Sigmoid colon (tissue), 7 donors: ENCODE results near the gene RADIL. TPM values are rescaled to one million over a fixed set of nuclear protein-coding genes. Genes with fewer than 3 reads are reported as not detected.

Source experiments
- DNase-seq: peaks from one replicate; pipeline ENCODE4 v3.0.0-alpha.2; 2019
- H3K27ac ChIP-seq, 4 donors: fragments of 200-600 bp; sonication (generic); one replicate each; pipeline ENCODE4 v1.5.1; 2016 to 2019; ENCODE audit warnings: mild to moderate bottlenecking in 1 of 4
- H3K27me3 ChIP-seq, 3 donors: fragments of 200-600 bp; sonication (generic); one replicate each; pipeline ENCODE4 v1.5.1; 2019; ENCODE audit warnings: mild to moderate bottlenecking in 1 of 3
- H3K36me3 ChIP-seq, 4 donors: fragments of 200-600 bp; sonication (generic); one replicate each; pipeline ENCODE4 v1.5.1; 2016 to 2019
- H3K4me1 ChIP-seq, 4 donors: fragments of 200-600 bp; sonication (generic); one replicate each; pipeline ENCODE4 v1.5.1; 2017 to 2019
- H3K4me3 ChIP-seq, 4 donors: fragments of 200-600 bp; sonication (generic); one replicate each; pipeline ENCODE4 v1.5.1; 2017 to 2019; ENCODE audit warnings: mild to moderate bottlenecking in 2 of 4, moderate library complexity in 1 of 4
- H3K9me3 ChIP-seq, 4 donors: fragments of 200-600 bp in 3 of 4; sonication (generic) in 3 of 4; one replicate each; pipeline versions ENCODE4 v1.5.1 to v1.6.1; 2013 to 2019
- CTCF ChIP-seq, 4 experiments: fragments of 450-650 bp in 3 of 4; fragments of 200-600 bp in 1 of 4; IDR thresholded peaks; one replicate each; pipeline ENCODE4 v1.5.1; 2016 to 2019; ENCODE audit warnings: antibody characterized with exemption in 4 of 4, mild to moderate bottlenecking in 3 of 4, moderate library complexity in 2 of 4
- EP300 ChIP-seq, 4 donors: sonication (generic); formaldehyde crosslinking; IDR thresholded peaks; one replicate each; pipeline ENCODE4 v1.6.1; 2017; ENCODE audit warnings: antibody characterized with exemption in 4 of 4
- POLR2A ChIP-seq, 2 donors: fragments of 450-650 bp; IDR thresholded peaks; one replicate each; pipeline ENCODE4 v1.6.1; 2016; ENCODE audit warnings: antibody characterized with exemption in 2 of 2, mild to moderate bottlenecking in 2 of 2, moderate library complexity in 2 of 2
- POLR2AphosphoS5 ChIP-seq, 4 donors: sonication (generic); formaldehyde crosslinking; IDR thresholded peaks; one replicate each; pipeline ENCODE4 v1.6.1; 2017; ENCODE audit warnings: antibody characterized with exemption in 4 of 4
- WGBS, 2 donors: extraction: QIAGEN DNeasy Blood & Tissue Kit; methylation state at CpG; one replicate each; pipeline ENCODE4 v1.1.7; 2013; 5-methylcytosine and 5-hydroxymethylcytosine counted together
- intact Hi-C: fragments of 100-400 bp; cut with DNase I; formaldehyde crosslinking; loops from one replicate; pipeline ENCODE4 v1.15.1; 2023
- polyA plus RNA-seq, 3 donors: library from polyadenylated mRNA; stranded (reverse); fragments of 200-250 nt; gene quantifications; one replicate each; pipeline ENCODE4 v1.2.3, GENCODE V29; 2013
- total RNA-seq, 4 donors: library from RNA; depleted of rRNA; stranded (reverse); fragments of >200 nt; gene quantifications; one replicate each; pipeline ENCODE4 v1.1.0, GENCODE V29; 2016
- donor health status: healthy with polysubstance abuse.
- donor health status: Bipolar disorder and iron deficiency.
- donor health status: healthy.

Gene RADIL
- total and polyA plus RNA-seq, 7 donors: 1.2 to 10.8 (median 5.6) TPM

- Histone ChIP-seq H3K4me3 (no peak overlapping the region), H3K27me3 (no peaks in the 10 kb centered on the region), H3K36me3 (peaks cover 28 to 70% (median 55%) of the 10 kb centered on the region in 4 donors), H3K9me3 (no peaks in the 10 kb centered on the region), H3K27ac (no peak overlapping the region), H3K4me1 (peaks cover 0 to 9% (median 6%) of the 10 kb centered on the region in 4 donors)
- intact Hi-C loops: no loop called here
- no peak for DNase-seq
- no peak for TF ChIP-seq POLR2A (IDR thresholded peaks at IDR 0.05)
- 94 to 96% methylated on average over 36 of the region's 36 CpGs for WGBS, 2 donors
These were observed 100.9 kb downstream of the RADIL start for GRCh38 chr7:4782333-4783291.

- H3K27ac ChIP-seq: no peak overlapping the region
- H3K36me3 ChIP-seq: peaks cover 20 to 59% (median 46%) of the 10 kb centered on the region in 4 donors
- peaks cover 0 to 20% (median 16%) of the 10 kb centered on the region in 4 donors for H3K4me1 ChIP-seq
- no peak for DNase-seq
- no peaks in the 10 kb centered on the region for H3K9me3 ChIP-seq
- no peaks in the 10 kb centered on the region for H3K27me3 ChIP-seq
- intact Hi-C loops: no loop called here
- H3K4me3 ChIP-seq: no peak overlapping the region
- TF ChIP-seq CTCF (IDR thresholded peaks at IDR 0.05) (no peak), POLR2AphosphoS5 (IDR thresholded peaks at IDR 0.05) (no peak), EP300 (IDR thresholded peaks at IDR 0.05) (no peak), POLR2A (IDR thresholded peaks at IDR 0.05) (no peak)
- WGBS, 2 donors: 96 to 97% methylated on average over 27 of the region's 27 CpGs
These were observed 102.0 kb downstream of the RADIL start for GRCh38 chr7:4781366-4782069.

- no peak for DNase-seq
- TF ChIP-seq POLR2A (IDR thresholded peaks at IDR 0.05) (no peak), EP300 (IDR thresholded peaks at IDR 0.05) (no peak), CTCF (IDR thresholded peaks at IDR 0.05) (no peak), POLR2AphosphoS5 (IDR thresholded peaks at IDR 0.05) (no peak)
- no peaks in the 10 kb centered on the region for H3K27me3 ChIP-seq
- no peak overlapping the region for H3K4me3 ChIP-seq
- peaks cover 20 to 35% (median 27%) of the 10 kb centered on the region in 4 donors for H3K36me3 ChIP-seq
- WGBS, 2 donors: 93 to 94% methylated on average over 5 of the region's 5 CpGs
- peaks cover 0 to 32% (median 29%) of the 10 kb centered on the region in 4 donors for H3K4me1 ChIP-seq
- no peak overlapping the region for H3K27ac ChIP-seq
- no peaks in the 10 kb centered on the region for H3K9me3 ChIP-seq
- intact Hi-C loops: no loop called here
These were observed 104.4 kb downstream of the RADIL start for GRCh38 chr7:4779118-4779517.

GRCh38 chr7:4775848-4776623, 107.5 kb downstream of the RADIL start:
- 10 to 21% methylated on average over 32 of the region's 32 CpGs for WGBS, 2 donors
- peak overlapping the region; percentile 81 to 98 (median 88) for H3K4me3 ChIP-seq
- H3K27me3 ChIP-seq: no peaks in the 10 kb centered on the region
- H3K9me3 ChIP-seq: no peaks in the 10 kb centered on the region
- no peak for DNase-seq
- H3K27ac ChIP-seq: peak overlapping the region; percentile 92 to 99 (median 94)
- intact Hi-C loops: no loop called here
- peaks cover 0 to 50% (median 45%) of the 10 kb centered on the region in 4 donors for H3K4me1 ChIP-seq
- no peak for TF ChIP-seq CTCF (IDR thresholded peaks at IDR 0.05)
- no peak for TF ChIP-seq POLR2A (IDR thresholded peaks at IDR 0.05)
- TF ChIP-seq POLR2AphosphoS5 (IDR thresholded peaks at IDR 0.05): no peak
- no peak for TF ChIP-seq EP300 (IDR thresholded peaks at IDR 0.05)
- peaks cover 0 to 10% (median 5%) of the 10 kb centered on the region in 4 donors for H3K36me3 ChIP-seq
